Stimulated activated CD4-positive, alpha-beta T cell treated with anti-CD3 and anti-CD28 coated beads, Interleukin-2, amount 100 ng/mL, for 24 hours (primary cell): Measurements from ENCODE around the gene PCSK7.
"Not testable (repeated sequence)": the region's sequence is repeated elsewhere in the genome, so short reads cannot be mapped to it uniquely, and the experiment has no call there.

ENCODE experiments used
- DNase-seq, 2 donors: peaks; one replicate each; pipeline ENCODE4 v3.0.0-alpha.2; 2020

PCSK7 gene

DNA sequence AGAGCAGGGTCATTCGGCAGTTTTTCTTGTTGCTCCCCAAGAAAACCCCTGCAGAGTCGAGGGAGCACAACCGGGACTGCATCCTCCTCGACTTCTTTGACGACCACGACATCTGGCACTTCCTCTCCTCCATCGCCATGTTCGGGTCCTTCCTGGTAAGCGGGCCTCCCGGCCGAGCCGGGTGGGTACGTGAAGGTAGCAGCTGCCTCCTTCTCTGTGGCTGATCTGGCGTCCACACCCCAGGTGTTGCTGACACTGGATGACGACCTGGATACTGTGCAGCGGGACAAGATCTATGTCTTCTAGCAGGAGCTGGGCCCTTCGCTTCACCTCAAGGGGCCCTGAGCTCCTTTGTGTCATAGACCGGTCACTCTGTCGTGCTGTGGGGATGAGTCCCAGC, 36.1 kb downstream of the PCSK7 start:
- DNase-seq: no peak

DNA sequence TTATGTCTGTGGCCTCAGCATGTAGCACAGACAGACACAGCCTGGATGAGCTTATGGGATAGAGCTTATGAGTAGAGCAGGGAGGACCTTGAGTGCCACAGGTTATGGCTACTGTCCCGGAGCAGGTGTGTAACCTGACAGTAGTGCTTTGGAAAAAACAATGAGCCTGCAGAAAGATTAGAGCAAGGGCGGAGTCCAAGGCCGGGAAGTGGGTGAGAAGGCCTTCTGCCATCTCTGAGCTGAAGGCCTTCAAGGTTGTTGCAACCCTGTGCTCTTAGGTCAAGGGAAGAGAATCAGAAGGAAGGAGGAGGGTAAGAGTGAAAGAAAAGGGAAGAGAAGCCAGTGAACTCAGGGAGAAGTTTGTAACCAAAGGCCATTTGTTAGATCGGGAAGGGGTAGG, 36.6 kb downstream of the PCSK7 start:
- no peak for DNase-seq

DNA sequence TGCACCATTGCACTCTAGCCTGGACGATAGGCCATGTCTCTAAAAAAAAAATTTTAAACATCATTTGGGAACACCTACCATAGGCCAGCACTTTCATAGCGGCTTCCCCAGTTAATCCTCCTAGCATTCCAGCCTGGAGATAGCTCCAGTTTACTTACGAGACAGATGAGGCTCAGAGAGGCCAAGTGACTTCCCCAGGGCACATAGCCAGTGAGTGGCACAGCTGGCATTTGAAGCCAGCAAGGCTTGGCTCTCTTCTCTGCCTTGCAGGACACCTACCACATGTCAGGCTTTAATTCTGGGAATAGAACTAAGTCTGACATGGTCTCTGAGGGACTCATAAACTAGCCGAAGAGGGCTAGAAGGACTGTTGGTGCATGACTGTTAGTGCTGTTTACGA, 37.6 kb downstream of the PCSK7 start:
- DNase-seq: no peak

DNA sequence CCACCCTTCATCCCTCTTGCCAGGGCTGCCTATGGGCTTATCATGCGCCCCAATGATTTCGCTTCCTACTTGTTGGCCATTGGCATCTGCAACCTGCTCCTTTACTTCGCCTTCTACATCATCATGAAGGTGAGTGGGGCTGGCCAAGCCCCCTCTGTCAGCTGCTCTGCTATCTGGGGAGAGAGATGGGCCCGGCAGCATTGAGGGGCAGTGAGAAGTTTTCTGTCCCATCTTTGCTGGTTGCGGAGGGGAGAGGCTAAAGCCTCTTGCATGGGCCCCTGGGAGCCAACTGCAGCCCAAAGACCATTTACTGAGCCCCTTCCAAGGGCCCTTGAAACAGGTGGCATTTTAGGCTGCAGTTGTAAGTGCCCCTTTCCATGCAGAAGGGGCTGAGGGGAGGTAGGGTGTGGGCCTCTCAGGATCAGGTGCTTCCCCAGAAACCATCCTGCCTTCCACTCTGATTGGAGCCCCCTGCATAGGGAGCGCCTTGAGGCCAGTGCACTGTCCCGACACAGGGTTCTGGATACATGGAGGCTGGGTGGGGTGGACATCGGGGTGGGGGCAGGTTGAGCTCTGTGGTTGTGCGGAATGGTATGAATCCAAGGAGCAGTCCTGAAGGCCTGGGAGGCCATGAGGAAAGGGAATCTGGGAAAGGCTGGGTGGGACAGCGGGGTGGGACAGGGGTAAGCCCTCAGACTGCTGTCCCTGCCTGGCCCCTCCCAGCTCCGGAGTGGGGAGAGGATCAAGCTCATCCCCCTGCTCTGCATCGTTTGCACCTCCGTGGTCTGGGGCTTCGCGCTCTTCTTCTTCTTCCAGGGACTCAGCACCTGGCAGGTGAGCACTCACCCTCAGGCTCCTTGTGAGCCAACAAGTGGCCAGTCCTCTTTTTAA, 38.5 kb downstream of the PCSK7 start:
- no peak for DNase-seq

DNA sequence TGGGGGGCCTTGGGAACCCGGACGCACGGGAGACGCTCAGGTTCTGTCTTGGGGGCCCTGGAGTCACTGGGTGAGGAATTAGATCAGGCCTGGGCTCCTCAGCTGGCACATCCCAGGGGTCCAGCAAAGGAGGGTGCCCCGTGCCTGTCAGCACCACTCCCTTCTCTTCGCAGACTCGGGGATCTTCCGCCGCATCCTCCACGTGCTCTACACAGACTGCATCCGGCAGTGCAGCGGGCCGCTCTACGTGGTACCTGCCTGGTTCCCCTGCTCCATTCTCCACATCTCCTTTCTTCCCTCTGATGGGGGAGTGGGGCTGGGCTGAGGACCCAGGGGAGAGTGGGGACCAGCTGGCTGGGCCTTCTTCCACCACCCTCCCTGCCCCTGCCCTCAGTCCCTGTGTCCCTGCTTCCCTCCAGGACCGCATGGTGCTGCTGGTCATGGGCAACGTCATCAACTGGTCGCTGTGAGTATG, 39.4 kb downstream of the PCSK7 start:
- no peak for DNase-seq

DNA sequence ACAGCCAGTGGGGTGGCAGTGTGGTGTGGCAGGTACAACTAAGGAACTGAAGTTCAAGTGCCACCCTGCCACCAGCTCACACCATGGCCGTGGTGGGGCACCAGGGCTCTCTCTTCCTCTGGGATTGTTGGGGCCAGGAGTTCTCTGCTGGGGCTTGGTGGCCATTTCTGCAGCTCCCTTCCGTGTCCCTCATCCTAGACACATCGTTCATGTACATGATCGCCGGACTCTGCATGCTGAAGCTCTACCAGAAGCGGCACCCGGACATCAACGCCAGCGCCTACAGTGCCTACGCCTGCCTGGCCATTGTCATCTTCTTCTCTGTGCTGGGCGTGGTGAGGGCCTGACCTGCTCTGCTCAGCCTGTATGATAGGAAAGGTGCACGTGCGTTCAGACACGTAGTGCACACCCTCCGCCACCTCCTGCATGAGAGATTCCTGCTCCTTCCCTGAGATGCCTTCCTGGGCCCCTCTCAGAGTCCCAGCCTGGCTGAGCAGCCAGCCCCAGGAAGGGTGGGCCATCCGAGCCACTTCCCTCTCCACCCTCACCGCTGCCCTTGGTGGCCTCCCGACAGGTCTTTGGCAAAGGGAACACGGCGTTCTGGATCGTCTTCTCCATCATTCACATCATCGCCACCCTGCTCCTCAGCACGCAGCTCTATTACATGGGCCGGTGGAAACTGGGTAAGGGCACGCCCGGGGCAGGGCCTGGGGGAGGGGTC, 40.0 kb downstream of the PCSK7 start:
- DNase-seq: no peak

DNA sequence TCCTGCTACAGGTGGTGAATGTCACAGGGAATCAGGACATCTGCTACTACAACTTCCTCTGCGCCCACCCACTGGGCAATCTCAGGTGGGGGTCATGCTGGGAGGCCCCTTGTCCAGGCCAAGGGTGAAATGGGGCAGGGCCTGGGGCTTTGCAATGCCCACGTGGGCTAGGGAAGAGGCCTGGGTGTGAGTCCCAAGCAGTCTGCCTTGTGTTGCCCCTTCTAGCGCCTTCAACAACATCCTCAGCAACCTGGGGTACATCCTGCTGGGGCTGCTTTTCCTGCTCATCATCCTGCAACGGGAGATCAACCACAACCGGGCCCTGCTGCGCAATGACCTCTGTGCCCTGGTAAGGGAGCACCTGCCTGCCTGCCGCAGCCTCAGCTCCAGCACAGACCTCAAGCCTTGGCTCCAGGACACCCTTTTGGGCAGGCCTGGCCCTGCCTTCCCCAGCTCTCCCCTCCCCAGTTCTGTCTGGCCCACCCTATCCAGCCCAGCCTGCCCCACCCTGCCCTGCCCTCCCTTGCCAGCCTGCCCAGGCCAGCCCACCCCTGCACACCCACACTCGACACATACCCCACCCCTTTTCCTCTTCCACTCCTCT, 41.8 kb downstream of the PCSK7 start:
- DNase-seq: no peak

DNA sequence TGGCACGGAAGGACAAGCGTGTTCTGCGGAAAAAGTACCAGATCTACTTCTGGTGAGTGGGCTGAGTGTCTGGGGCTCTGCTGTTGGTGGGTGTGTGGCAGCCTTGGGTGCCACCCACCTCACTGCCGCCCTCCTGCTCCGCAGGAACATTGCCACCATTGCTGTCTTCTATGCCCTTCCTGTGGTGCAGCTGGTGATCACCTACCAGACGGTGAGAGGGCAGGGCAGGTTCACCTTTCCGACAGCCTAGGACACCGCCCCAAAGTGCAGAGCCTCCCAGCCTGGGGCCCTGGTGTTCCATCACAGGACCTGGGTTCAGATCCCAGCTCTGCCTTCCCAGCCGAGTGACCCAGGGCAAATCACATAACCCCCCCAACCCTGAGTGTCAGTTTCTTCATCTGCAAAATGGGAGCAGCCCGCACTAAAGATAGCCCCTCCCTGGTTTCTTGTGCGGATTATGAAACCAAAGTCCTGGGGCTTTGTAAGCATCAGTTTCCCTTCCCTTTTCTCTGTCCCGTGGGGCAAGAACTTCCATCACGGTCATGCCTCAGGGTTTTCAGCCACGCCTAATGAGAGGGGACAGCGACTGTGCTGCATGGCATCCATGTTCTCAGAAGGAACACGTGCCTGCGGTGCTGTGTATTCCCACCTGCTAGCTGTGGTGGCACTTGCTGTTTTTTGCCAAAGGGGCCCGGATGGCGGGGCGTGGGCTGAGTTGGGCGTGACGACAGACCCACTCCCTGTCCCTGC, 42.5 kb downstream of the PCSK7 start:
- no peak for DNase-seq

DNA sequence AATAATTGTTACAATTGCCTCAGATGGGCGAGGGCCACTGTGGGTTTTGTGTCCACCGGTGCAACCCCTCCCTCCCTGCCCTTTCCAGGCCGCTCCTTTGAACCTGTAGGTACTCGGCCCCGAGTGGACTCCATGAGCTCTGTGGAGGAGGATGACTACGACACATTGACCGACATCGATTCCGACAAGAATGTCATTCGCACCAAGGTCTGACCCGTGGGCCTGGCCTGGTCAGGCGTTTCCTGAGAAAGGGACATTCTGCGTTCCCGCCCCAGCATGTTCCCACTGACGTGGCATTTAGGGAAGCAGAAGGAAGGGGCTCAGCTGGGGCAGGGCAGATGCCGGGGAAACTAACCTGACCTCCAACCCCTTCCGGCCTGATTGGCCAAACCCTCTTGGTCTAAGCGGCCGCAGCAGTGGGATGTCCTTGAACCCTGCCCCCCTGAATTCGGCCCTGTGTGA, 43.2 kb downstream of the PCSK7 start:
- DNase-seq: no peak

DNA sequence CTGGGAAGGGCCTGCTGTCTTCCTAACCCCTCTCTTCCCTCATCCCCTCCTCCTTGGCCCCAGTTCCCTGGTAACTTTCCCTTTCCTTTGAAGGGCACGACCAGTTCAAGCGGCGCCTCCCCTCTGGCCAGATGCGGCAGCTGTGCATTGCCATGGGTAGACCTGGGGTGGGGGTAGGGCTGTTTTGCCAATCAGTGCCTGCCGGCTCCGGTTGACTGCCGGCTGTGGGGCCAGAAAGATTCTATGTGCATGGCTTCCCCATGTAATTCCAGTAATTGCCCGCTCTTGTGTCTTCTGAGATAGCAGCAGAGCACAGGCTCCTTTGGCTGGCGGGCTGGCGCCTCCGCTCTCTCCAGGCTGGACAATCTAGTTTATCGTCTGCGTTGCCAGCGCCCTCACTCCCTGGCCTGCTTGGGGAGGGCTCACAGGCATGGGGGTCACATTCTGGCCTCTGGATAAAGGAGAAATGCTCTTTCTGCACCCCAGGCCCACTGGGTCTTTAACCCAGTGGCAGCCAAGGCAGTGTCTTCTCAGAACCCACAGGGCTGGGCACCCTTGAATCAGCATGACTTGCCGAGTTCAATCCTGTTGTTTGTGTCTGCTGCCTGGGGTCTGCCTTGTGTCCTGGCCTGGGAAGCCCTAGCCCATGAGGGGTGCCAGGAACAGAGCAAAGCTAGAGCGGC, 43.9 kb downstream of the PCSK7 start:
- no peak for DNase-seq

DNA sequence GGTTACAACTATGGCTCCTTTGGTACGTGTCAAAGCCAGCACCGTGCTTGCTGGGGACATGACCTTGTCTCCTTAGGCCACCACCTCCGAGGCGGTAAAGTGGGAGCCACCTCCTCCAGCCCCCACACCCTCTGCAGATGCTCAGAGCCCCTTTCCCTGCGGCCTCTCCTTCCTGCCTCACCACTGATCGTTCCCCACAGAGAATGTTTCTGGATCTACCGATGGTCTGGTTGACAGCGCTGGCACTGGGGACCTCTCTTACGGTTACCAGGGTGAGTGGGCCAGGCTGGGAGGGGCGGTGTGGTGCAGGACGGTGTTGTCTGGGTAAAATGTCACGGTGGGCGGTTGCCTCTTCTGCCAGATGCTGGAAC, 44.5 kb downstream of the PCSK7 start:
- no peak for DNase-seq

DNA sequence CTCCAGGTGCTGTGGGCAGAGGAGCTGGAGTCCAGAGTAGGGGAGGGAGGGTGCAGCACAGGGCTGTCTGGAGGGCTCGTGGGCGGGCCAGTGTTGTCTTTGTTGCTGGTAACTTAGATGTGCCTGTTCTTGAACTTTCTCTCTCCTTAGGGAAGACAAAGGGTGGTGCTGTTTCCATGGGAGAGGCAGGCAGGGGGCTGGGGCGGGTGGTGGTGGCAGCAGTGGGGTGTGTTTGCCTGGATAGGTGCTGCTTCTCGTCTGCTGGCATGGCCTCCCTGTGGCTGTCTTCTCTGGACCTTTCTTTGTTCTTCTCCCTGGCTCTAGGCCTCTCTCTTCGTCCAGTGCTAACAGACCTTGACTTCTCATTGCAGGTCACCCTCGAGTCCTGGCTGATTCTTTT, 44.9 kb downstream of the PCSK7 start:
- DNase-seq: no peak

DNA sequence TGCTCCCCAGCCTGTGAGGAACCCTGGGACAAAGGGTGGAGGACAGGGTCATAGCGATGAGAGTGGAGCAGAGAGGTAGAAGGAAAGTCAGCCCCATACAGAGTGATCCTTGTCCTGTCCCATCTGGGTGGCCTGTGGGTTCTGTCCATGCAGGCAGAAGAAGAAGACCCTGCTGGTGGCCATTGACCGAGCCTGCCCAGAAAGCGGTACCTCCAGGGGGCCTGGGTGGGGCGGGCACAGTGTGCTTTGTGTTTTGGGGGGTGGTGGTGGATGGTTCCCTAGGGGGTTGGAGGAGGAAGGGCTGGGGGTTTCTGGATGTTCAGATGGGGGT, 45.5 kb downstream of the PCSK7 start:
- no peak for DNase-seq

DNA sequence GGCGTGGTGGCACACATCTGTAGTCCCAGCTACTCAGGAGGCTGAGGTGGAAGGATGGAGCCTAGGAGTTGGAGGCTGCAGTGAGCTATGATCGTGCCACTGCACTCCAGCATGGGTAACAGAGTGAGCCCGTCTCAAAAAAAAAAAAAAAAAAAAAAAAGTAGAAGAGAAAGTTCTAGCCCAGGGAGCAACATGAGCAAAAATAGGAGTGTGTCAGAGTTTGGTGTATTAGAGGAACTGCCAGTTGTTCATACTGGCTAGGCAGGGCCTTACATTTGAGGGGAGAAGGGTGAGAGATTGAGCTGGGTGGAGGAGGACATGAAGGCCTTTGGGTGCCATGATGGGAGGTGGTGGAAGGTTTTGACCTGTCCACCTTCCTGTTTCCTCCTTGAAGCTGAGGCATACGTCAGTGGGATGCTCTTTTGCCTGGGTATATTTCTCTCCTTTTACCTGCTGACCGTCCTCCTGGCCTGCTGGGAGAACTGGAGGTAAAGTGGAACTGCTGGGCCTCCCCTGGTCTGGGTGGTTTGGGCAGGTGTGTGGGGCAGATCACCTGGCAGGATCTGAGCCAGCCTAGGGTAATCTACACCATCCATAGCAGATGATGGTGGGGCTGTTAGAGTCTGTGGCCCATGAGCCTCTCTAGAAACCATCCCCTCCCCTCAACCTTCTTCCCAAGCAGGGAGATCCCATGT, 46.0 kb downstream of the PCSK7 start:
- DNase-seq: no peak

DNA sequence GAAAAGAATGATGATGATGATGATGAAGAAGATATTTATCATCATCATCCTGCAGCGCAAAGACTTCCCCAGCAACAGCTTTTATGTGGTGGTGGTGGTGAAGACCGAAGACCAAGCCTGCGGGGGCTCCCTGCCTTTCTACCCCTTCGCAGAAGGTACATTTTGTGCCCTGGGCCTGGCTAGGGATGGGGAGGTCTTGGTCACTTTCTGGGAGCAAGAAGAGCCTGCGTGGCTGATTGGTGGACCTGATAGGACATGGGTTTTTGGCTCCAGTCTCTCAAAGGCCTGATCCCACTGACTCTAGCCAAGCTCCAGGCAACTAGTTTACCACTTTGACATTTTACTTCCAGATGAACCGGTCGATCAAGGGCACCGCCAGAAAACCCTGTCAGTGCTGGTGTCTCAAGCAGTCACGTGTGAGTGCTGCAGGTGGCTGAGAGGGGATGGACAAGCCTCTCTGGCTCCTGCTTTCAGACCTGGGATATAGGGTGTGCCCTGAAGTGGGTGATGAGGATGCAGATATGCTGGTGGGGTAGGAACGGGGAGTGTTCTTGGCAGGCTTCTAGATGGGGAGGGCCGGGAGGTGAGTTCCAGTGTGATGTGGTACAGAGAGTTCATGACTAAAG, 48.0 kb downstream of the PCSK7 start:
- no peak for DNase-seq

DNA sequence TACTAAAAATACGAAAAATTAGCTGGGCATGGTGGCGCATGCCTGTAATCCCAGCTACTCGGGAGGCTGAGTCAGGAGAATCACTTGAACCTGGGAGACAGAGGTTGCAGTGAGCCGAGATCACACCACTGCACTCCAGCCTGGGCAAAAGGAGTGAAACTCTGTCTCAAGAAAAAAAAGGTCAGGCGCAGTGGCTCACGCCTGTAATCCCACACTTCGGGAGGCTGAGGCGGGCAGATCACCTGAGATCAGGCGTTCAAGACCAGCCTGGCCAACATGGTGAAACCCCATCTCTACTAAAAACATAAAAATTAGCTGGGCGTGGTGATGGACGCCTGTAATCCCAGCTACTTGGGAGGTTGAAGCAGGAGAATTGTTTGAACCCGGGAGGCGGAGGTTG, 48.7 kb downstream of the PCSK7 start:
- DNase-seq: not testable (repeated sequence)

DNA sequence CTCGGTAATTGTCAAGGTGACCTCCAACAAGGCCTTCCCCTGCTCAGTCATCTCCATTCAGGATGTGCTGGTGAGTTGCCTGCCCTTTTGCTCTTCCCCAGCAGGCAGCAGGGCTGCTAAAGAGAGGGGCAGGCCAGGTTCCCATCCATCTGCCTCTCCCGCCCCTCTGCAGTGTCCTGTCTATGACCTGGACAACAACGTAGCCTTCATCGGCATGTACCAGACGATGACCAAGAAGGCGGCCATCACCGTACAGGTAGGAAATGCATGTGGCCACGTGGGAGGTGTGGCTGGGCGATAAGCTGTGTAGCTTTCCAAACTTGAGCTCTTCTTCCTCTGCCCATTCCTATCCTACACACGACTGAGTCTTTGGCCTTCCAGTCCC, 49.3 kb downstream of the PCSK7 start:
- DNase-seq: no peak

DNA sequence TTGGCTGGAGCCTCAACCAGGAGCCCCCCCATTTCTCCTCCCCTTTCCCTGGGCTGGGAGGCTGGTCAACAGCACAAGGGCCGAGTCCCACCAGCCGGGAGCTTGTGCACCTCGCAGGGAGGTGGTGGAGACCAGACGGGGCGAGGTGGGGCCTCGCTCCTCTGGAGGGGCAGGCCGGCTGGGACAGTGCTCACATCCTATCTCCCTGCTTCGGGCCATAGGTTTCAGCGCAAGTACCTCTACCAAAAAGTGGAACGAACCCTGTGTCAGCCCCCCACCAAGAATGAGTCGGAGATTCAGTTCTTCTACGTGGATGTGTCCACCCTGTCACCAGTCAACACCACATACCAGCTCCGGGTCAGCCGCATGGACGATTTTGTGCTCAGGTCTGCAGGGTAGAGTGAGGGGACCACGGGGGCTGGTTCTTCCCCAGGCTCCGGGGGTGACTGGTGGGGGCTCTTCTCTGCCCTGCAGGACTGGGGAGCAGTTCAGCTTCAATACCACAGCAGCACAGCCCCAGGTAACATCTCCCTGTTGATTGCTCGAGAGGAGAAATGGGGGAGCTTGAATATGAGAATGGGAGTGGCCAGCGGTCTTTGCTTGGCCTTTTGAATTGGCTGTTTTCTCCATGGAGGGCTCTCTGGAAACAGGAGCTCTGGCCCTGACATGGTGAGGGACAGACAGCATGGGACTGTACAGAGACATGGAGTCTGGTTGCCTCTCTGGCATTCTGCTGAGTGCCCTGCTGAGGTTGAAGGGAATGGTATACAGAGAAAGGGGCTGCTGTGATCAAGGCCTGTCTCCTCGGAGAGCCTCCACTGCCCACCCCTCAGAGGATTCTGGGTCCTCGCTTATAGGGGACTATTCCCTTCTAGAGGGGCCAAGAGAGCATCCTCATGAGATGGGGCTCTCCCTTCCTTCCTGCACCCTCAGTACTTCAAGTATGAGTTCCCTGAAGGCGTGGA, 50.0 kb downstream of the PCSK7 start:
- DNase-seq: no peak

DNA sequence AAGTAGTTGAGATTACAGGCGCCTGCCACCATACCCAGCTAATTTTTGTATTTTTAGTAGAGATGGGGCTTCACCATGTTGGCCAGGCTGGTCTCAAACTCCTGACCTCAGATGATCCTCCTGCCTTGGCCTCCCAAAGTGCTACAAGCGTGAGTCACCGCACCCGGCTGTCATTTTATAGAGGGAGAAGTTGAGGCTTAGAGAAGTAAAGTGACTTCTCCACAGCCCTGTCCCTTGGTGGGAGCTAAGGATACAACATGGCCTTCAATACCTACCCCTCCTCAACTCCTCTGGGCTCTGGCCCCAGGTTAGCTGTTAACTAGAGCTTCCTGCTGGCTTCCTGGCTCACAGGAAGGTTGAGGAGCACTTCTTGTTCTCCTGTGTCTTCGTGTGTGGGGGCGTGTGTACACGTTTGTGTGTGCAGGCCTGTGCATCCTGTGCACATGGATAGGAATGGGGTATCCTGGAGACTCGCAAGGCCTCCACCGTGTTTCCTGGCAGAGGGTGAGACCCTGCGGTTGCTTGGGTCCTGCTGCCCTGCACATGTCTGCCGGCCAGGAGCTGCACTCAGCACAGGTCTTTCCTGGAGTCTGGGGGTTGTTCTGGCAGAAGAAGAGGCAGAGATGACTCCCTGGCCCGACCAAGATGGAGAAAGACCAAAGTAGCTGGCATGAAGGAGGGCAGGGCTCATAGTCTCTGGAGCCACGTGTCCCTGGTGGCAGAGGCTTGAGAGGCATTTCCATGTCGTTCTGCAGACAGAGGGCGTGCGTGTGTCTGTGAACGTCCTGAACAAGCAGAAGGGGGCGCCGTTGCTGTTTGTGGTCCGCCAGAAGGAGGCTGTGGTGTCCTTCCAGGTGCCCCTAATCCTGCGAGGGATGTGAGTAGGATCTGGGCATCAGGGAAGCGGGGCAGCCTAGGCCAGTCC, 51.0 kb downstream of the PCSK7 start:
- DNase-seq: peak; percentile 59 to 67
